ENCODE measurements around the gene SLC22A17.

The SLC22A17 gene

GRCh38 chr14:23375527-23376251 lies 23.0 kb upstream of the SLC22A17 start:
- no peaks in the 10 kb centered on the region for H3K4me1 ChIP-seq (ENCODE audit: control insufficient read depth, insufficient read depth, low read length, poor library complexity, severe bottlenecking)
- H3K27ac ChIP-seq (ENCODE audit: insufficient read depth, low read length, poor library complexity, severe bottlenecking) = no peak overlapping the region
- no peak for DNase-seq
- H3K36me3 ChIP-seq (ENCODE audit: control insufficient read depth, insufficient read depth, low read length) = no peaks in the 10 kb centered on the region
- H3K4me3 ChIP-seq (ENCODE audit: insufficient read depth, low read depth, low read length, poor library complexity, severe bottlenecking) = no peak overlapping the region
- H3K9me3 ChIP-seq (ENCODE audit: control insufficient read depth, low read length) = no peaks in the 10 kb centered on the region
- no peaks in the 10 kb centered on the region for H3K27me3 ChIP-seq (replicated peaks; ENCODE audit: control insufficient read depth, insufficient read depth, low read length, poor library complexity, severe bottlenecking)

- DNase-seq = no peak
- Histone ChIP-seq H3K4me1 (ENCODE audit: control insufficient read depth, insufficient read depth, low read length, poor library complexity, severe bottlenecking) (no peaks in the 10 kb centered on the region), H3K27ac (ENCODE audit: insufficient read depth, low read length, poor library complexity, severe bottlenecking) (no peak overlapping the region), H3K27me3 (replicated peaks; ENCODE audit: control insufficient read depth, insufficient read depth, low read length, poor library complexity, severe bottlenecking) (no peaks in the 10 kb centered on the region), H3K36me3 (ENCODE audit: control insufficient read depth, insufficient read depth, low read length) (no peaks in the 10 kb centered on the region), H3K4me3 (ENCODE audit: insufficient read depth, low read depth, low read length, poor library complexity, severe bottlenecking) (no peak overlapping the region), H3K9me3 (ENCODE audit: control insufficient read depth, low read length) (no peaks in the 10 kb centered on the region)
Observed at GRCh38 chr14:23373041-23373440, 20.4 kb upstream of the SLC22A17 start.

- Histone ChIP-seq H3K9me3 (ENCODE audit: control insufficient read depth, low read length) (no peaks in the 10 kb centered on the region), H3K4me3 (ENCODE audit: insufficient read depth, low read depth, low read length, poor library complexity, severe bottlenecking) (no peak within 1 kb of the TSS), H3K27ac (ENCODE audit: insufficient read depth, low read length, poor library complexity, severe bottlenecking) (no peak within 1 kb of the TSS), H3K4me1 (ENCODE audit: control insufficient read depth, insufficient read depth, low read length, poor library complexity, severe bottlenecking) (no peaks in the 10 kb centered on the region), H3K27me3 (replicated peaks; ENCODE audit: control insufficient read depth, insufficient read depth, low read length, poor library complexity, severe bottlenecking) (no peaks in the 10 kb centered on the region), H3K36me3 (ENCODE audit: control insufficient read depth, insufficient read depth, low read length) (no peaks in the 10 kb centered on the region)
- DNase-seq = no peak
Observed at GRCh38 chr14:23372509-23372908, 19.8 kb upstream of the SLC22A17 start, which contains the start of gene IL25. Gene IL25, plus strand, starts transcription at chr14:23372809.

- no peak overlapping the region for H3K4me3 ChIP-seq (ENCODE audit: insufficient read depth, low read depth, low read length, poor library complexity, severe bottlenecking)
- H3K9me3 ChIP-seq (ENCODE audit: control insufficient read depth, low read length) = no peaks in the 10 kb centered on the region
- no peak overlapping the region for H3K27ac ChIP-seq (ENCODE audit: insufficient read depth, low read length, poor library complexity, severe bottlenecking)
- no peaks in the 10 kb centered on the region for H3K27me3 ChIP-seq (replicated peaks; ENCODE audit: control insufficient read depth, insufficient read depth, low read length, poor library complexity, severe bottlenecking)
- DNase-seq = no peak
- H3K36me3 ChIP-seq (ENCODE audit: control insufficient read depth, insufficient read depth, low read length) = no peaks in the 10 kb centered on the region
- H3K4me1 ChIP-seq (ENCODE audit: control insufficient read depth, insufficient read depth, low read length, poor library complexity, severe bottlenecking) = no peaks in the 10 kb centered on the region
Observed at GRCh38 chr14:23371865-23372264, 19.2 kb upstream of the SLC22A17 start.

- no peak overlapping the region for H3K4me3 ChIP-seq (ENCODE audit: insufficient read depth, low read depth, low read length, poor library complexity, severe bottlenecking)
- H3K27me3 ChIP-seq (replicated peaks; ENCODE audit: control insufficient read depth, insufficient read depth, low read length, poor library complexity, severe bottlenecking) = peaks cover 5% of the 10 kb centered on the region
- no peak overlapping the region for H3K27ac ChIP-seq (ENCODE audit: insufficient read depth, low read length, poor library complexity, severe bottlenecking)
- H3K36me3 ChIP-seq (ENCODE audit: control insufficient read depth, insufficient read depth, low read length) = no peaks in the 10 kb centered on the region
- no peak for DNase-seq
- H3K9me3 ChIP-seq (ENCODE audit: control insufficient read depth, low read length) = no peaks in the 10 kb centered on the region
- no peaks in the 10 kb centered on the region for H3K4me1 ChIP-seq (ENCODE audit: control insufficient read depth, insufficient read depth, low read length, poor library complexity, severe bottlenecking)
Observed at GRCh38 chr14:23370221-23370620, 17.5 kb upstream of the SLC22A17 start.

- no peak for DNase-seq
- Histone ChIP-seq H3K4me3 (ENCODE audit: insufficient read depth, low read depth, low read length, poor library complexity, severe bottlenecking) (no peak overlapping the region), H3K36me3 (ENCODE audit: control insufficient read depth, insufficient read depth, low read length) (no peaks in the 10 kb centered on the region), H3K27ac (ENCODE audit: insufficient read depth, low read length, poor library complexity, severe bottlenecking) (no peak overlapping the region), H3K9me3 (ENCODE audit: control insufficient read depth, low read length) (no peaks in the 10 kb centered on the region), H3K27me3 (replicated peaks; ENCODE audit: control insufficient read depth, insufficient read depth, low read length, poor library complexity, severe bottlenecking) (peaks cover 16% of the 10 kb centered on the region), H3K4me1 (ENCODE audit: control insufficient read depth, insufficient read depth, low read length, poor library complexity, severe bottlenecking) (no peaks in the 10 kb centered on the region)
Observed at GRCh38 chr14:23366426-23366921, 13.8 kb upstream of the SLC22A17 start.

- H3K4me3 ChIP-seq (ENCODE audit: insufficient read depth, low read depth, low read length, poor library complexity, severe bottlenecking) = no peak overlapping the region
- H3K36me3 ChIP-seq (ENCODE audit: control insufficient read depth, insufficient read depth, low read length) = no peaks in the 10 kb centered on the region
- H3K9me3 ChIP-seq (ENCODE audit: control insufficient read depth, low read length) = no peaks in the 10 kb centered on the region
- no peaks in the 10 kb centered on the region for H3K4me1 ChIP-seq (ENCODE audit: control insufficient read depth, insufficient read depth, low read length, poor library complexity, severe bottlenecking)
- H3K27ac ChIP-seq (ENCODE audit: insufficient read depth, low read length, poor library complexity, severe bottlenecking) = no peak overlapping the region
- H3K27me3 ChIP-seq (replicated peaks; ENCODE audit: control insufficient read depth, insufficient read depth, low read length, poor library complexity, severe bottlenecking) = peaks cover 16% of the 10 kb centered on the region
- DNase-seq = no peak
Observed at GRCh38 chr14:23365732-23366425, 13.2 kb upstream of the SLC22A17 start.

- Histone ChIP-seq H3K27ac (ENCODE audit: insufficient read depth, low read length, poor library complexity, severe bottlenecking) (no peak within 1 kb of the TSS), H3K27me3 (replicated peaks; ENCODE audit: control insufficient read depth, insufficient read depth, low read length, poor library complexity, severe bottlenecking) (peaks cover 16% of the 10 kb centered on the region), H3K4me3 (ENCODE audit: insufficient read depth, low read depth, low read length, poor library complexity, severe bottlenecking) (no peak within 1 kb of the TSS), H3K4me1 (ENCODE audit: control insufficient read depth, insufficient read depth, low read length, poor library complexity, severe bottlenecking) (no peaks in the 10 kb centered on the region), H3K9me3 (ENCODE audit: control insufficient read depth, low read length) (no peaks in the 10 kb centered on the region), H3K36me3 (ENCODE audit: control insufficient read depth, insufficient read depth, low read length) (no peaks in the 10 kb centered on the region)
- no peak for DNase-seq
Observed at GRCh38 chr14:23365036-23365731, 12.5 kb upstream of the SLC22A17 start, which contains the start of gene EFS. Gene EFS, minus strand, starts transcription at chr14:23365172. Its CDS starts 147 bp downstream, at chr14:23365025.

- H3K4me1 ChIP-seq (ENCODE audit: control insufficient read depth, insufficient read depth, low read length, poor library complexity, severe bottlenecking) = no peaks in the 10 kb centered on the region
- H3K27ac ChIP-seq (ENCODE audit: insufficient read depth, low read length, poor library complexity, severe bottlenecking) = no peak overlapping the region
- H3K36me3 ChIP-seq (ENCODE audit: control insufficient read depth, insufficient read depth, low read length) = no peaks in the 10 kb centered on the region
- peaks cover 16% of the 10 kb centered on the region for H3K27me3 ChIP-seq (replicated peaks; ENCODE audit: control insufficient read depth, insufficient read depth, low read length, poor library complexity, severe bottlenecking)
- H3K4me3 ChIP-seq (ENCODE audit: insufficient read depth, low read depth, low read length, poor library complexity, severe bottlenecking) = no peak overlapping the region
- no peak for DNase-seq
- H3K9me3 ChIP-seq (ENCODE audit: control insufficient read depth, low read length) = no peaks in the 10 kb centered on the region
Observed at GRCh38 chr14:23364164-23365035, 11.7 kb upstream of the SLC22A17 start.

Measured in effector memory CD4-positive, alpha-beta T cell (primary cell).